ENCODE results near the gene SARDH.

SARDH gene

DNA sequence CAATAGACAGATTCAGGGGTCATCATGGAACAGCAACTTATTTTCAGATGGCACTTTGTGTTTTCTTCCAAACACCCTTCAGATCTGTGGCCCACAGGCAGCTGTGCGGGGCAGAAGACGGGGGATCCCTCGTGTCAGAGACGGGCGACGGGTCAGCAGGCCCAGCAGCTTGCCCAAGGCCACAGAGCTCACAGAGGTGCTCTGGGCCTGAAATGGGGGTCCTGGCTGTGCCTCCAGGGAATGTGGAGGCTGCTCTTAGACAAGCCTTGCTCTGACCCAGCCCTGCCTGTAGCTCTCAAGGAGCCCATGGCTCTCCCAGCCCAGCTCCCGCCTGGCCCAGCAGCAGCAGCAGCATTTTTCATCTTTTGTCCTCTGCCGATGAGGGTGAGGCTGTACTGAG, 40.9 kb upstream of the SARDH start:
- H3K9ac ChIP-seq (ENCODE audit: low read length) = no peak overlapping the region
- DNase-seq = no peak
- H3F3A ChIP-seq (ENCODE audit: insufficient read depth, low read length) = no peaks in the 10 kb centered on the region
- no peaks in the 10 kb centered on the region for H4K20me1 ChIP-seq (ENCODE audit: insufficient read depth, low read length)
- no peaks in the 10 kb centered on the region for H3K9me2 ChIP-seq (replicated peaks; ENCODE audit: insufficient read depth, low read length)
- no peak overlapping the region for H2AFZ ChIP-seq (ENCODE audit: low read length)
- H3K79me2 ChIP-seq (ENCODE audit: low read length) = no peaks in the 10 kb centered on the region
- TF ChIP-seq EZH2 (optimal IDR thresholded peaks at IDR 0.05; ENCODE audit: low read depth, low read length) (no peak), EZH2phosphoT487 (IDR thresholded peaks at IDR 0.05; ENCODE audit: low read length) (no peak)
- TF ChIP-seq, protein P1, sequence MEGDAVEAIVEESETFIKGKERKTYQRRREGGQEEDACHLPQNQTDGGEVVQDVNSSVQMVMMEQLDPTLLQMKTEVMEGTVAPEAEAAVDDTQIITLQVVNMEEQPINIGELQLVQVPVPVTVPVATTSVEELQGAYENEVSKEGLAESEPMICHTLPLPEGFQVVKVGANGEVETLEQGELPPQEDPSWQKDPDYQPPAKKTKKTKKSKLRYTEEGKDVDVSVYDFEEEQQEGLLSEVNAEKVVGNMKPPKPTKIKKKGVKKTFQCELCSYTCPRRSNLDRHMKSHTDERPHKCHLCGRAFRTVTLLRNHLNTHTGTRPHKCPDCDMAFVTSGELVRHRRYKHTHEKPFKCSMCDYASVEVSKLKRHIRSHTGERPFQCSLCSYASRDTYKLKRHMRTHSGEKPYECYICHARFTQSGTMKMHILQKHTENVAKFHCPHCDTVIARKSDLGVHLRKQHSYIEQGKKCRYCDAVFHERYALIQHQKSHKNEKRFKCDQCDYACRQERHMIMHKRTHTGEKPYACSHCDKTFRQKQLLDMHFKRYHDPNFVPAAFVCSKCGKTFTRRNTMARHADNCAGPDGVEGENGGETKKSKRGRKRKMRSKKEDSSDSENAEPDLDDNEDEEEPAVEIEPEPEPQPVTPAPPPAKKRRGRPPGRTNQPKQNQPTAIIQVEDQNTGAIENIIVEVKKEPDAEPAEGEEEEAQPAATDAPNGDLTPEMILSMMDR (IDR thresholded peaks at IDR 0.05; ENCODE audit: low read length) = no peak
- H3K4me3 ChIP-seq (ENCODE audit: low read length) = no peak overlapping the region
- H3K4me2 ChIP-seq (ENCODE audit: low read depth, low read length) = no peak overlapping the region
- H3K9me3 ChIP-seq (replicated peaks; ENCODE audit: insufficient read depth, low read length) = no peaks in the 10 kb centered on the region
- no peak overlapping the region for H3K27ac ChIP-seq (ENCODE audit: low read length)
- no peaks in the 10 kb centered on the region for H3K36me3 ChIP-seq (replicated peaks; ENCODE audit: insufficient read depth, low read length)
- no peaks in the 10 kb centered on the region for H3K4me1 ChIP-seq (ENCODE audit: low read length)
- H3K27me3 ChIP-seq (replicated peaks; ENCODE audit: insufficient read depth, low read length) = peaks cover 21% of the 10 kb centered on the region

DNA sequence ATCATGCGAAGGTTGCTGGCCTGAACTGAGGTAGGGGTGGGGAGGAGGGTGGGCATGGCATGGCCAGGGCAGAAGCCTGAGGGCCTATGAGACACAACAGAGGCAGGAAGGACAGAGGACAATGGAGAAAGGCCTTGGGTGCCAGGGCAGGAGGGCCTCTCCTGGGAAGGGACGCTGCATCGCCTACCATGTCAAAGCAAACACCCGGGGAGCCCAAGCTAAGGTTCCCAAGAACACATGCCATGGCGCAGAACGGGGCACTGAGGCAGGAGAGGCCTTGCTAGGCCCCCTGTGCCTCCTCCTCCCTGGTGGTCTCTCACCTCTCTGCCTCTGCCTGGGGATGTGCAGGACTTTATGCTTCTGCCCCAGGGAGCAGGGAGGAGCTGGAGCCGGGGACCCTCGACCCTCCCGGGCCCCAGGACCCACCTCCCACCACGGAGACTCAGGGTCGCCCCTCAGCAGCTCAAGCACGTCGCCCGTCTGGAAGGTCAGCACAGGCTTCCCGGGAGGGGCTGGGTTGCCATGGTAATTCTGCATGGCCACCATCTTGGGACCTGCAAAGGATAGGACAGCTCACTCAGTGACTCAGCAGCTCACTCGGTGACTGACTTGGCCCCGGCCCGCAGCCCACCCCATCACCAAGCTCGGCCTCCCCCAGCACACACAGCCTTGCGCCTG, 40.3 kb upstream of the SARDH start:
- Histone ChIP-seq H3K36me3 (replicated peaks; ENCODE audit: insufficient read depth, low read length) (no peaks in the 10 kb centered on the region), H3K27me3 (replicated peaks; ENCODE audit: insufficient read depth, low read length) (peaks cover 21% of the 10 kb centered on the region)

DNA sequence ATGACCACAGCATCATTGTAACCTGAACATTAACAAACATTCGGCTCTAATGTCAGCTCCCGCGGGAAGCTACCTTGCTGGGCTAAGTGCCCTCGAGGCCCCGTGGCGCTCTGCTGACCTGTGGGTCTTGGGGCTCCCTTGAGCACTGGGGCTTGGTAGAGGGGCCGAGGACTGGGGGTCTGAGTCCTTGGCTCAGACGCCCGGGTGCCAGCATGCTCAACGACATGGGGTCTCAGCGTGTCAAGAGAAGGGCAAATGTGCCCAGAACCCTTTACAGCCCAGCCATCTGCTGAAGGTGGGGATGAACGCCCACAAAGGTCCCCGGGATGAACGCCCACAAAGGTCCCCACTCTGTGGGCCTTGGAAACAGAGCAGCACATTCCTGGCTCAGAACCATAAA, 39.7 kb upstream of the SARDH start:
- H3K9ac ChIP-seq (ENCODE audit: low read length) = no peak overlapping the region
- no peaks in the 10 kb centered on the region for H3F3A ChIP-seq (ENCODE audit: insufficient read depth, low read length)
- no peaks in the 10 kb centered on the region for H3K9me2 ChIP-seq (replicated peaks; ENCODE audit: insufficient read depth, low read length)

More for the DNA sequence above, 40.3 kb upstream of the SARDH start:
- Histone ChIP-seq H3K79me2 (ENCODE audit: low read length) (no peaks in the 10 kb centered on the region), H3F3A (ENCODE audit: insufficient read depth, low read length) (no peaks in the 10 kb centered on the region), H3K9ac (ENCODE audit: low read length) (no peak overlapping the region), H3K9me3 (replicated peaks; ENCODE audit: insufficient read depth, low read length) (no peaks in the 10 kb centered on the region), H3K4me3 (ENCODE audit: low read length) (no peak overlapping the region), H3K9me2 (replicated peaks; ENCODE audit: insufficient read depth, low read length) (no peaks in the 10 kb centered on the region), H4K20me1 (ENCODE audit: insufficient read depth, low read length) (no peaks in the 10 kb centered on the region), H3K27ac (ENCODE audit: low read length) (no peak overlapping the region), H3K4me1 (ENCODE audit: low read length) (no peaks in the 10 kb centered on the region), H3K4me2 (ENCODE audit: low read depth, low read length) (no peak overlapping the region), H2AFZ (ENCODE audit: low read length) (no peak overlapping the region)
- DNase-seq = no peak
- no peak for TF ChIP-seq EZH2 (optimal IDR thresholded peaks at IDR 0.05; ENCODE audit: low read depth, low read length)
- no peak for TF ChIP-seq EZH2phosphoT487 (IDR thresholded peaks at IDR 0.05; ENCODE audit: low read length)
- TF ChIP-seq, protein P1 (IDR thresholded peaks at IDR 0.05; ENCODE audit: low read length) = no peak

More for the DNA sequence above, 39.7 kb upstream of the SARDH start:
- Histone ChIP-seq H3K4me1 (ENCODE audit: low read length) (no peaks in the 10 kb centered on the region), H4K20me1 (ENCODE audit: insufficient read depth, low read length) (no peaks in the 10 kb centered on the region), H3K79me2 (ENCODE audit: low read length) (no peaks in the 10 kb centered on the region), H3K27me3 (replicated peaks; ENCODE audit: insufficient read depth, low read length) (peaks cover 21% of the 10 kb centered on the region), H3K36me3 (replicated peaks; ENCODE audit: insufficient read depth, low read length) (no peaks in the 10 kb centered on the region), H2AFZ (ENCODE audit: low read length) (no peak overlapping the region), H3K9me3 (replicated peaks; ENCODE audit: insufficient read depth, low read length) (no peaks in the 10 kb centered on the region), H3K4me3 (ENCODE audit: low read length) (no peak overlapping the region), H3K27ac (ENCODE audit: low read length) (no peak overlapping the region), H3K4me2 (ENCODE audit: low read depth, low read length) (no peak overlapping the region)
- TF ChIP-seq, protein P1 (IDR thresholded peaks at IDR 0.05; ENCODE audit: low read length) = no peak
- no peak for TF ChIP-seq EZH2 (optimal IDR thresholded peaks at IDR 0.05; ENCODE audit: low read depth, low read length)
- no peak for TF ChIP-seq EZH2phosphoT487 (IDR thresholded peaks at IDR 0.05; ENCODE audit: low read length)
- DNase-seq = no peak
